Heart left ventricle (tissue), 16 donors: ENCODE measurements around the gene SGSM1. TPM values are rescaled to one million over a fixed set of nuclear protein-coding genes. Genes with fewer than 3 reads are reported as not detected.

Experiments used
- ATAC-seq, 4 donors: fragments of 200-7000 bp; cut with Tn5 transposase; one replicate each; pipeline ENCODE4 v1.9.1; 2020 to 2022; ENCODE audit warnings: moderate library complexity in 4 of 4, mild to moderate bottlenecking in 3 of 4, moderate number of reproducible peaks in 1 of 4
- DNase-seq, 5 donors: peaks; one replicate each; pipeline ENCODE4 v3.0.0-alpha.2; 2020
- H3K27ac ChIP-seq, 12 donors: fragments of 200-600 bp; sonication (generic) in 4 of 12; one replicate each; pipeline versions ENCODE4 v1.5.0 to v1.8.0; 2016 to 2022; ENCODE audit warnings: mild to moderate bottlenecking in 2 of 12
- H3K27me3 ChIP-seq, 9 donors: fragments of 200-600 bp; sonication (generic) in 2 of 9; one replicate each; pipeline versions ENCODE4 v1.5.1 to v1.8.0; 2016 to 2022; ENCODE audit warnings: mild to moderate bottlenecking in 3 of 9
- H3K36me3 ChIP-seq, 9 donors: fragments of 200-600 bp; sonication (generic) in 2 of 9; one replicate each; pipeline versions ENCODE4 v1.5.0 to v1.8.0; 2018 to 2022; ENCODE audit warnings: mild to moderate bottlenecking in 2 of 9
- H3K4me1 ChIP-seq, 12 donors: fragments of 200-600 bp; sonication (generic) in 4 of 12; one replicate each; pipeline versions ENCODE4 v1.5.0 to v1.8.0; 2016 to 2022; ENCODE audit warnings: mild to moderate bottlenecking in 3 of 12
- H3K4me3 ChIP-seq, 12 donors: fragments of 200-600 bp; sonication (generic) in 4 of 12; one replicate each; pipeline versions ENCODE4 v1.5.0 to v1.8.0; 2017 to 2022; ENCODE audit warnings: mild to moderate bottlenecking in 9 of 12, moderate library complexity in 4 of 12
- H3K9me3 ChIP-seq, 12 donors: fragments of 200-600 bp; sonication (generic) in 4 of 12; one replicate each; pipeline versions ENCODE4 v1.5.0 to v1.8.0; 2016 to 2022; ENCODE audit warnings: mild to moderate bottlenecking in 1 of 12
- CTCF ChIP-seq, 12 donors: fragments of 200-600 bp; sonication (generic) in 4 of 12; IDR thresholded peaks; one replicate each; pipeline versions ENCODE4 v1.5.0 to v1.8.0; 2018 to 2022; ENCODE audit warnings: antibody characterized with exemption in 12 of 12, mild to moderate bottlenecking in 5 of 12
- POLR2A ChIP-seq, 2 donors: fragments of 450-650 bp; IDR thresholded peaks; one replicate each; pipeline ENCODE4 v1.6.1; 2017; ENCODE audit warnings: antibody characterized with exemption in 2 of 2, mild to moderate bottlenecking in 2 of 2, moderate library complexity in 2 of 2
- WGBS, 4 donors: extraction: QIAGEN DNeasy Blood & Tissue Kit in 2 of 4; methylation state at CpG; one replicate each; pipeline versions ENCODE4 v1.1.5 to v1.1.7; 2013 to 2018; 5-methylcytosine and 5-hydroxymethylcytosine counted together
- intact Hi-C, 10 donors: fragments of 100-400 bp; cut with DNase I; formaldehyde crosslinking; loops; one replicate each; pipeline versions ENCODE4 v1.11.1 to v1.14.2; 2022
- polyA plus RNA-seq, 2 donors: library from polyadenylated mRNA; stranded (reverse); fragments of 200-250 nt; gene quantifications; one replicate each; pipeline ENCODE4 v1.2.3, GENCODE V29; 2013
- total RNA-seq, 9 donors: library from RNA; depleted of rRNA in 2 of 9; stranded (reverse); fragments of >200 nt in 2 of 9; fragmentation: NEBNext Ultra II Directional in 3 of 9; extraction: Animal tissue kit (Norgen Biotek cat#: 25700) in 3 of 9; gene quantifications; one replicate each; pipeline versions ENCODE4 v1.1.0 to v1.2.4, GENCODE V29; 2016 to 2023
- donor health status: ischemic (EF 13 %, LVEDD 7.1; RV severe dilation, severe dysfunction).
- donor health status: healthy with polysubstance abuse.
- donor health status: DM: no; HTN: yes; CAD: no.
- donor health status: DM: no; HTN: no; CAD: no.
- donor health status: ischemic (EF 25% LVEDD 6.9; RV normal size, moderate dysfunction).
- donor health status: ischemic (EF 25% LVEDD 5.7; RV mildly dilated, moderate dysfunction).
- donor health status: healthy.
- donor health status: DM: yes; HTN: yes; CAD: no.
- donor health status: ischemic (EF 35%, LVEDD 5.7; RV mildly dilated, moderate dysfunction).
- donor health status: nonischemic (EF 11% LVEDD 7.7; RV severe dilation, severe dysfunction).
- donor health status: DM: yes; HTN: yes; CAD: no.
- donor health status: PGD.
- donor health status: ischemic (EF 29% LVEDD 5.4; RV normal size, mild dysfunction).
- donor health status: nonischemic (EF 23%, LVEDD 6.1; RV moderate dilation, normal function).

SGSM1 gene
- total and polyA plus RNA-seq, 11 donors, result 2.1 to 11.0 (median 6.6) TPM

GRCh38 chr22:24951942-24952836, 146.2 kb downstream of the SGSM1 start, which contains the start of gene KIAA1671:
KIAA1671 (plus strand) TSS chr22:24952716; CDS start chr22:25028000, 75,284 bp downstream.
- 2 to 14% (median 4%) methylated on average over 12 to 71 of the region's 71 CpGs for WGBS, 4 donors
- peak; percentile 87 to 98 (median 96) for ATAC-seq
- Histone ChIP-seq H3K27ac (peak within 1 kb of the TSS; percentile 72 to 88 (median 79)), H3K4me3 (peak within 1 kb of the TSS; percentile 43 to 97 (median 78)), H3K9me3 (no peaks in the 10 kb centered on the region), H3K27me3 (peaks cover 0 to 15% (median 0%) of the 10 kb centered on the region in 9 donors), H3K36me3 (no peaks in the 10 kb centered on the region), H3K4me1 (peaks cover 0 to 41% (median 12%) of the 10 kb centered on the region in 12 donors)
- intact Hi-C loops, result loop anchor here (1.0 to 5.0 kb wide), 6 partner anchors 35 to 97 kb away; no protein-coding TSS in a partner anchor
- TF ChIP-seq POLR2A (IDR thresholded peaks at IDR 0.05) (peak in 1 of 2 donors; percentile 56), CTCF (IDR thresholded peaks at IDR 0.05) (peak; percentile 96 to 100 (median 98))
- DNase-seq, result peak; percentile 88 to 94 (median 89)

GRCh38 chr22:24952837-24953383, 146.9 kb downstream of the SGSM1 start:
- intact Hi-C loops, result loop anchor here (1.0 to 5.0 kb wide), 6 partner anchors 34 to 96 kb away; no protein-coding TSS in a partner anchor
- H3K27me3 ChIP-seq, result peaks cover 0 to 14% (median 0%) of the 10 kb centered on the region in 9 donors
- 0 to 1% (median 1%) methylated on average over 14 to 35 of the region's 35 CpGs for WGBS, 4 donors
- no peak for TF ChIP-seq POLR2A (IDR thresholded peaks at IDR 0.05)
- no peak for TF ChIP-seq CTCF (IDR thresholded peaks at IDR 0.05)
- H3K36me3 ChIP-seq, result no peaks in the 10 kb centered on the region
- ATAC-seq (peak; percentile 7 to 36 (median 17)), DNase-seq (peak in 4 of 5 donors; percentile 35 to 66 (median 39))
- peak overlapping the region; percentile 43 to 97 (median 78) for H3K4me3 ChIP-seq
- H3K9me3 ChIP-seq, result no peaks in the 10 kb centered on the region
- H3K4me1 ChIP-seq, result peaks cover 0 to 41% (median 12%) of the 10 kb centered on the region in 12 donors
- H3K27ac ChIP-seq, result peak overlapping the region; percentile 72 to 88 (median 79)

GRCh38 chr22:24953384-24954113, 147.5 kb downstream of the SGSM1 start:
- WGBS, 4 donors, result 9 to 19% (median 14%) methylated on average over 19 to 47 of the region's 47 CpGs
- intact Hi-C loops, result loop anchor here in 9 of 10 donors (2.0 to 5.0 kb wide), 4 partner anchors 34 to 95 kb away; no protein-coding TSS in a partner anchor
- peak in 3 of 4 donors; percentile 20 to 45 (median 44) for ATAC-seq

More at GRCh38 chr22:24953384-24954113, 147.5 kb downstream of the SGSM1 start:
- H3K9me3 ChIP-seq, result no peaks in the 10 kb centered on the region
- H3K4me1 ChIP-seq, result peaks cover 0 to 41% (median 12%) of the 10 kb centered on the region in 12 donors
- peak overlapping the region; percentile 43 to 97 (median 78) for H3K4me3 ChIP-seq
- peak overlapping the region; percentile 72 to 88 (median 79) for H3K27ac ChIP-seq
- H3K36me3 ChIP-seq, result no peaks in the 10 kb centered on the region
- peak; percentile 53 to 76 (median 66) for DNase-seq
- peaks cover 0 to 14% (median 0%) of the 10 kb centered on the region in 9 donors for H3K27me3 ChIP-seq
- TF ChIP-seq CTCF (IDR thresholded peaks at IDR 0.05) (no peak), POLR2A (IDR thresholded peaks at IDR 0.05) (no peak)
